IMR-90 (cell line): ENCODE measurements around the gene GIT1. TPM values are rescaled to one million over a fixed set of nuclear protein-coding genes. Genes with fewer than 3 reads are reported as not detected.

Experiments used
- ATAC-seq: fragments of 200-7000 bp; cut with Tn5 transposase; 2 replicates; pipeline ENCODE4 v1.9.1; 2020; ENCODE audit warnings: low read depth, mild to moderate bottlenecking, moderate library complexity
- BruUV-seq: library from RNA; stranded (reverse); fragments of 400-500 nt; replicated peaks from 2 replicates; lab custom pipeline; 2021; lab: Mats Ljungman, UMichigan
- CTCF ChIA-PET: fragments of 300-600 bp; formaldehyde crosslinking; extraction: SDS; loops from one replicate; lab custom pipeline; 2021; ENCODE audit warnings: antibody characterized with exemption; lab: Yijun Ruan, JAX
- POLR2A ChIA-PET: fragments of 300-600 bp; sonication (Branson Sonifier 250); formaldehyde crosslinking; loops from one replicate; lab custom pipeline; 2022; ENCODE audit warnings: antibody characterized with exemption; ENCODE audit not compliant: unreplicated experiment; lab: Charles Lee
- DNase-seq: peaks from one replicate; pipeline ENCODE4 v3.0.0; 2013
- H2AFZ ChIP-seq: replicated peaks from 2 replicates; pipeline ENCODE3; 2013; ENCODE audit warnings: low read length, mild to moderate bottlenecking; ENCODE audit not compliant: poor library complexity
- H2AK5ac ChIP-seq: 2 replicates; pipeline ENCODE4 v1.6.1; 2013; ENCODE audit warnings: low read depth, low read length, inconsistent platforms
- H2AK9ac ChIP-seq: replicated peaks from 2 replicates; pipeline ENCODE3; 2013; ENCODE audit warnings: mild to moderate bottlenecking, low read depth, low read length, moderate library complexity; ENCODE audit not compliant: poor library complexity
- H2BK120ac ChIP-seq: 2 replicates; pipeline ENCODE4 v1.6.1; 2013; ENCODE audit warnings: low read depth, low read length, inconsistent platforms
- H2BK15ac ChIP-seq: 3 replicates; pipeline ENCODE4 v1.6.1; 2013; ENCODE audit warnings: low read depth, low read length, inconsistent platforms
- H2BK20ac ChIP-seq: 2 replicates; pipeline ENCODE4 v1.6.1; 2013; ENCODE audit warnings: low read depth, mild to moderate bottlenecking, inconsistent platforms, low read length, moderate library complexity
- H2BK5ac ChIP-seq: 2 replicates; pipeline ENCODE4 v1.6.1; 2013; ENCODE audit warnings: mild to moderate bottlenecking, low read depth, low read length, inconsistent platforms; ENCODE audit not compliant: poor library complexity, severe bottlenecking
- H3K14ac ChIP-seq: replicated peaks from 2 replicates; pipeline ENCODE4 v1.6.1; 2013; ENCODE audit warnings: low read depth, low read length, inconsistent platforms
- H3K18ac ChIP-seq: 2 replicates; pipeline ENCODE4 v1.6.1; 2013; ENCODE audit warnings: low read depth, low read length, control low read depth
- H3K23ac ChIP-seq: 2 replicates; pipeline ENCODE4 v1.6.1; 2013; ENCODE audit warnings: low read depth, low read length, inconsistent platforms
- H3K27ac ChIP-seq: 2 replicates; pipeline ENCODE4 v1.5.1; 2013; ENCODE audit warnings: mild to moderate bottlenecking, control low read depth, low read length; ENCODE audit not compliant: insufficient read depth
- H3K27me3 ChIP-seq: 2 replicates; pipeline ENCODE4 v1.6.1; 2013; ENCODE audit warnings: low read length; ENCODE audit not compliant: control insufficient read depth, insufficient read depth
- H3K36me3 ChIP-seq: 2 replicates; pipeline ENCODE4 v1.6.1; 2013; ENCODE audit warnings: low read length, mixed read lengths; ENCODE audit not compliant: control insufficient read depth, insufficient read depth
- H3K4ac ChIP-seq: 2 replicates; pipeline ENCODE4 v1.6.1; 2013; ENCODE audit warnings: low read depth, low read length, inconsistent platforms
- H3K4me1 ChIP-seq: 2 replicates; pipeline ENCODE4 v1.6.1; 2013; ENCODE audit warnings: low read length, mixed read lengths; ENCODE audit not compliant: control insufficient read depth, insufficient read depth
- H3K4me2 ChIP-seq: 2 replicates; pipeline ENCODE4 v1.6.1; 2013; ENCODE audit warnings: low read depth, mild to moderate bottlenecking, control low read depth, low read length, moderate library complexity
- H3K4me3 ChIP-seq: 2 replicates; pipeline ENCODE4 v1.5.1; 2013; ENCODE audit warnings: low read depth, mild to moderate bottlenecking, control low read depth, low read length, moderate library complexity; ENCODE audit not compliant: insufficient read depth
- H3K56ac ChIP-seq: 2 replicates; pipeline ENCODE4 v1.6.1; 2013; ENCODE audit warnings: low read length, inconsistent platforms; ENCODE audit not compliant: insufficient read depth; ENCODE audit errors: extremely low read depth
- H3K79me1 ChIP-seq, 2 experiments: 2 replicates each; pipeline ENCODE4 v1.6.1; 2013; ENCODE audit warnings: low read length in 2 of 2, inconsistent platforms in 1 of 2, low read depth in 1 of 2
- H3K9ac ChIP-seq: 2 replicates; pipeline ENCODE4 v1.6.1; 2013; ENCODE audit warnings: low read depth, low read length, control low read depth
- H3K9me1 ChIP-seq: 2 replicates; pipeline ENCODE4 v1.6.1; 2013; ENCODE audit warnings: low read length, inconsistent platforms; ENCODE audit not compliant: insufficient read depth
- H3K9me3 ChIP-seq: 2 replicates; pipeline ENCODE4 v1.6.1; 2013; ENCODE audit warnings: low read length; ENCODE audit not compliant: control insufficient read depth, insufficient read depth
- H4K20me1 ChIP-seq: 2 replicates; pipeline ENCODE4 v1.6.1; 2013; ENCODE audit warnings: low read length, inconsistent platforms; ENCODE audit not compliant: insufficient read depth
- H4K5ac ChIP-seq: 2 replicates; pipeline ENCODE4 v1.6.1; 2013; ENCODE audit warnings: mild to moderate bottlenecking, low read depth, low read length, control low read depth
- H4K8ac ChIP-seq, 2 experiments: 2 replicates each; pipeline ENCODE4 v1.6.1; 2013; ENCODE audit warnings: low read depth in 2 of 2, low read length in 2 of 2, control low read depth in 1 of 2, inconsistent platforms in 1 of 2
- H4K91ac ChIP-seq: 2 replicates; pipeline ENCODE4 v1.6.1; 2013; ENCODE audit warnings: low read depth, low read length, inconsistent platforms; ENCODE audit not compliant: insufficient read depth
- BHLHE40 ChIP-seq: fragments of 150-350 bp; IDR thresholded peaks from 2 replicates; pipeline ENCODE4 v1.6.1; 2016; ENCODE audit warnings: mild to moderate bottlenecking, low read depth, low read length
- CEBPB ChIP-seq: IDR thresholded peaks from 2 replicates; pipeline ENCODE4 v1.6.1; 2012; ENCODE audit warnings: low read depth, low read length, improper control_type of control experiment
- ELK1 ChIP-seq: fragments of 150-350 bp; IDR thresholded peaks from 2 replicates; pipeline ENCODE4 v1.6.1; 2016; ENCODE audit warnings: low read depth, mild to moderate bottlenecking, low read length, moderate library complexity, borderline replicate concordance
- FOS ChIP-seq: fragments of 150-350 bp; IDR thresholded peaks from 2 replicates; pipeline ENCODE4 v1.6.1; 2016; ENCODE audit warnings: low read depth, low read length
- MAZ ChIP-seq: IDR thresholded peaks from 2 replicates; pipeline ENCODE4 v1.6.1; 2012; ENCODE audit warnings: low read depth, mild to moderate bottlenecking, low read length, improper control_type of control experiment, moderate library complexity, borderline replicate concordance
- MXI1 ChIP-seq: IDR thresholded peaks from 2 replicates; pipeline ENCODE4 v1.6.1; 2012; ENCODE audit warnings: low read depth, mild to moderate bottlenecking, low read length, moderate library complexity, borderline replicate concordance
- NFE2L2 ChIP-seq: fragments of 150-350 bp; IDR thresholded peaks from 2 replicates; pipeline ENCODE4 v1.6.1; 2016; ENCODE audit warnings: low read depth, mild to moderate bottlenecking, low read length
- RCOR1 ChIP-seq: IDR thresholded peaks from 2 replicates; pipeline ENCODE4 v1.6.1; 2012; ENCODE audit warnings: mild to moderate bottlenecking, low read length, improper control_type of control experiment; ENCODE audit not compliant: insufficient replicate concordance
- RFX5 ChIP-seq: IDR thresholded peaks from 2 replicates; pipeline ENCODE4 v1.8.0; 2012; ENCODE audit warnings: low read depth, mild to moderate bottlenecking, low read length, moderate library complexity
- WGBS, 2 experiments: methylation state at CpG; one replicate each; pipeline versions ENCODE4 v1.1.5 to v1.1.7; 2013; ENCODE audit warnings: missing lambda C conversion rate in 2 of 2; ENCODE audit not compliant: insufficient read length in 1 of 2; ENCODE audit errors: extremely low coverage in 2 of 2; 5-methylcytosine and 5-hydroxymethylcytosine counted together
- dilution Hi-C: fragments of 300-500 bp; cut with HindIII; formaldehyde crosslinking; loops from one replicate; pipeline ENCODE4 v1.14.3; 2018; ENCODE audit warnings: low sequenced_read_pairs; ENCODE audit not compliant: unreplicated experiment
- in situ Hi-C: fragments of 300-500 bp; cut with MboI; formaldehyde crosslinking; loops from 3 replicates; pipeline ENCODE4 v1.14.3; 2019; ENCODE audit warnings: low sequenced_read_pairs, inconsistent platforms, mixed read lengths
- intact Hi-C: fragments of 100-400 bp; cut with micrococcal nuclease; formaldehyde crosslinking; loops from 2 replicates; pipeline ENCODE4 v1.10.0; 2022
- polyA plus RNA-seq, 3 experiments: library from polyadenylated mRNA; depleted of rRNA; stranded (reverse); fragments of >200 nt; gene quantifications; 2 replicates each; pipeline ENCODE4 v1.2.3, GENCODE V29; 2012; ENCODE audit warnings: low replicate concordance in 1 of 3
- total RNA-seq: library from RNA; depleted of rRNA; stranded (reverse); fragments of >200 nt; gene quantifications from 2 replicates; pipeline ENCODE4 v1.2.3, GENCODE V29; 2012
- TF ChIP-seq, protein P1 (sequence below): conservative IDR thresholded peaks from 2 replicates; pipeline ENCODE4 v1.5.1; 2012; ENCODE audit warnings: mild to moderate bottlenecking, low read depth, low read length, improper control_type of control experiment

GIT1 gene
- total and polyA plus RNA-seq, 2 of the 4 experiments (the other 2 are of a cell fraction): 14.2 to 34.2 TPM

DNA sequence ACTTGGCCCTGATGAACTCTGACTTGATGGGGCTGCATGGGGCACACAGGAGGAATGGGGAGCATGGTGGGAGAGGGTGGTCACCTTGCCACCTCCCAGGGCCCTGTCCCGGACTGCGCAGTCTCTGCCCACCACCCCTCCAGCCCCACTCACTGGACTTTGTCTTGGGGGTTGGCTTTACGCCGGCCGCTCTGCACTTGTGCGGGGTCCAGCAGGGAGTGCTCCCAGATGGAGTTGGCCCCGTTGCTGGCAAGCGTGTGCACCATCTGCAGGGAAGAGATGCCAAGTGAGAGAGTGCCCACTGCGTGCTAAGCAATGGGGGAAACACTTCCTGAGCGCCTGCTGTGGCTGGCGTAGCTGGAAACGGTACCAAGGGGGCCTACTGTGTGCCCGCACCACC lies 6.7 kb downstream of the GIT1 start:
- TF ChIP-seq NFE2L2 (no peak), BHLHE40 (no peak), MAZ (no peak), FOS (no peak), RFX5 (no peak), ELK1 (no peak), MXI1 (no peak), CEBPB (no peak), RCOR1 (no peak)
- TF ChIP-seq, protein P1, sequence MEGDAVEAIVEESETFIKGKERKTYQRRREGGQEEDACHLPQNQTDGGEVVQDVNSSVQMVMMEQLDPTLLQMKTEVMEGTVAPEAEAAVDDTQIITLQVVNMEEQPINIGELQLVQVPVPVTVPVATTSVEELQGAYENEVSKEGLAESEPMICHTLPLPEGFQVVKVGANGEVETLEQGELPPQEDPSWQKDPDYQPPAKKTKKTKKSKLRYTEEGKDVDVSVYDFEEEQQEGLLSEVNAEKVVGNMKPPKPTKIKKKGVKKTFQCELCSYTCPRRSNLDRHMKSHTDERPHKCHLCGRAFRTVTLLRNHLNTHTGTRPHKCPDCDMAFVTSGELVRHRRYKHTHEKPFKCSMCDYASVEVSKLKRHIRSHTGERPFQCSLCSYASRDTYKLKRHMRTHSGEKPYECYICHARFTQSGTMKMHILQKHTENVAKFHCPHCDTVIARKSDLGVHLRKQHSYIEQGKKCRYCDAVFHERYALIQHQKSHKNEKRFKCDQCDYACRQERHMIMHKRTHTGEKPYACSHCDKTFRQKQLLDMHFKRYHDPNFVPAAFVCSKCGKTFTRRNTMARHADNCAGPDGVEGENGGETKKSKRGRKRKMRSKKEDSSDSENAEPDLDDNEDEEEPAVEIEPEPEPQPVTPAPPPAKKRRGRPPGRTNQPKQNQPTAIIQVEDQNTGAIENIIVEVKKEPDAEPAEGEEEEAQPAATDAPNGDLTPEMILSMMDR: no peak
- Histone ChIP-seq H3K9me3 (no peaks in the 10 kb centered on the region), H3K27me3 (no peaks in the 10 kb centered on the region), H4K8ac (no peak overlapping the region), H3K4me3 (no peak overlapping the region), H3K4ac (no peak overlapping the region), H2AFZ (no peak overlapping the region), H3K4me1 (peaks cover 17% of the 10 kb centered on the region; the same call in 1 of the 2 replicates), H2AK9ac (no peak overlapping the region), H4K20me1 (peaks cover 54% of the 10 kb centered on the region), H3K23ac (no peak overlapping the region), H2BK120ac (no peak overlapping the region), H3K4me2 (no peak overlapping the region), H3K9me1 (peaks cover 24% of the 10 kb centered on the region), H3K56ac (no peak overlapping the region), H2BK20ac (no peak overlapping the region), H3K36me3 (peaks cover 38% of the 10 kb centered on the region), H2BK5ac (no peak overlapping the region), H3K79me1 (peaks cover 38 to 81% of the 10 kb centered on the region in 2 experiments), H3K18ac (no peak overlapping the region), H4K91ac (no peak overlapping the region), H4K5ac (no peak overlapping the region), H3K14ac (no peak overlapping the region), H3K9ac (no peak overlapping the region), H2AK5ac (no peak overlapping the region), H3K27ac (no peak overlapping the region), H2BK15ac (no peak overlapping the region)
- ATAC-seq: no peak
- no TSS peak for BruUV-seq
- intact Hi-C loops: no loop called here
- in situ Hi-C loops: no loop called here
- dilution Hi-C loops: no loop called here
- 100% methylated on average over 2 of the region's 13 CpGs; no CpG with 5 or more reads in 1 of the 2 experiments for WGBS, 2 experiments
- CTCF ChIA-PET: no interaction called here
- POLR2A ChIA-PET: no interaction called here
- DNase-seq: no peak
